ENCODE results near the gene SLC39A2. TPM values are rescaled to one million over a fixed set of nuclear protein-coding genes. Genes with fewer than 3 reads are reported as not detected.
"Not testable (repeated sequence)": the region's sequence is repeated elsewhere in the genome, so short reads cannot be mapped to it uniquely, and the experiment has no call there.

The SLC39A2 gene
- polyA plus RNA-seq, 3 donors: not detected

DNA sequence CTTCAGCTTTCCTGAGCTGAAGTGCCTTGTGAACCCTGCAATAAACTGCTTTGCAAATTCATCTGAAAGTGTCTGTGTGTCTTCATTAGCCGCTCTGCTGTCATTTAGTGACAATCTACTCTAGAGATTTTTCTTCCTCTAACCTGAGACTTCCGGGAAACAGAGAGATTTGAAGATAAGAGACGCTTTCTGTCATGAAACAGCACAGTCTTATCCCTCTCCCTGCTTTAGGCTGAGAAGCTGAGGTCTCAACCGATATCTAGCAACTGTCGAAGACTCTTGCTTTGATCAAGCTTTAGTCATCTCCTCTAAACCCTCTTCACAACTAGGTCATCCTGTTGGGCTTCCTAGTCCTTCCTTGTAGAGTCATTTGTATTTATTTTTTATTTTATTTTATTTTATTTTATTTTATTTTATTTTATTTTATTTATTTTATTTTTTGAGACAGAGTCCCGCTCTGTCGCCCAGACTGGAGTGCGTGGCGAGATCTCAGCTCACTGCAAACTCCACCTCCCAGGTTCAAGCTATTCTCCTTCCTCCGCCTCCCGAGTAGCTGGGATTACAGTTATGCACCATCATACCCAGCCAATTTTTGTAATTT lies 42.6 kb upstream of the SLC39A2 start:
- H3K27me3 Mint-ChIP-seq (ENCODE audit: low read depth in 3 of 3): peaks cover 0 to 2% (median 0%) of the 10 kb centered on the region in 3 donors

GRCh38 chr14:20958946-20959345 lies 40.1 kb upstream of the SLC39A2 start:
- Mint-ChIP-seq H3K27ac (peak overlapping the region in 3 of 7 donors; percentile 15 to 69 (median 66)), H3K4me1 (peaks cover 55% of the 10 kb centered on the region), H3K9me3 (peaks cover 4 to 18% (median 14%) of the 10 kb centered on the region in 7 donors)
- H4K20me1 ChIP-seq (ENCODE audit: insufficient read depth, low read length); H3K27me3 Mint-ChIP-seq (ENCODE audit: low read depth in 3 of 3); H3K4me3 ChIP-seq (replicated peaks in 1 of 3; ENCODE audit: low read depth in 2 of 3, low read length in 3 of 3); H3K4me2 ChIP-seq (replicated peaks; ENCODE audit: extremely low read depth, low read length, poor library complexity, severe bottlenecking); H3K4me3 Mint-ChIP-seq; intact Hi-C loops (cut with micrococcal nuclease); DNase-seq; H2AFZ ChIP-seq (ENCODE audit: insufficient read depth, low read depth, low read length, poor library complexity, severe bottlenecking); H3K36me3 ChIP-seq (replicated peaks in 1 of 2; ENCODE audit: control insufficient read depth in 1 of 2, insufficient read depth in 2 of 2, low read length in 2 of 2); H3K36me3 Mint-ChIP-seq; H3K79me2 ChIP-seq (ENCODE audit: insufficient read depth, low read length); H3K9ac ChIP-seq (ENCODE audit: insufficient read depth, low read length, poor library complexity, severe bottlenecking); H3K27me3 ChIP-seq (ENCODE audit: control insufficient read depth in 2 of 2, insufficient read depth in 2 of 2, low read length in 2 of 2): not testable (repeated sequence)
- Histone ChIP-seq H3K4me1 (ENCODE audit: control insufficient read depth in 1 of 2, insufficient read depth in 2 of 2, low read length in 2 of 2) (peaks cover 32 to 44% of the 10 kb centered on the region in 2 donors), H3K9me3 (replicated peaks in 1 of 2; ENCODE audit: control insufficient read depth in 1 of 2, insufficient read depth in 1 of 2, low read length in 2 of 2) (peaks cover 11 to 13% of the 10 kb centered on the region in 2 donors), H3K27ac (ENCODE audit: low read depth in 1 of 2, low read length in 2 of 2) (peak overlapping the region in 1 of 2 donors; percentile 3)

More for the DNA sequence above, 42.6 kb upstream of the SLC39A2 start:
- Histone ChIP-seq H3K4me1 (ENCODE audit: control insufficient read depth in 1 of 2, insufficient read depth in 2 of 2, low read length in 2 of 2) (peaks cover 45 to 61% of the 10 kb centered on the region in 2 donors), H3K4me3 (replicated peaks in 1 of 3; ENCODE audit: low read depth in 2 of 3, low read length in 3 of 3) (peak overlapping the region in 1 of 3 experiments; percentile 71), H2AFZ (ENCODE audit: insufficient read depth, low read depth, low read length, poor library complexity, severe bottlenecking) (peak overlapping the region; percentile 0), H4K20me1 (ENCODE audit: insufficient read depth, low read length) (no peaks in the 10 kb centered on the region), H3K9ac (ENCODE audit: insufficient read depth, low read length, poor library complexity, severe bottlenecking) (no peak overlapping the region), H3K4me2 (replicated peaks; ENCODE audit: extremely low read depth, low read length, poor library complexity, severe bottlenecking) (no peak overlapping the region), H3K27ac (ENCODE audit: low read depth in 1 of 2, low read length in 2 of 2) (peak overlapping the region in 1 of 2 donors; percentile 85), H3K79me2 (ENCODE audit: insufficient read depth, low read length) (peaks cover 7% of the 10 kb centered on the region), H3K9me3 (replicated peaks in 1 of 2; ENCODE audit: control insufficient read depth in 1 of 2, insufficient read depth in 1 of 2, low read length in 2 of 2) (peaks cover 11 to 13% of the 10 kb centered on the region in 2 donors), H3K36me3 (replicated peaks in 1 of 2; ENCODE audit: control insufficient read depth in 1 of 2, insufficient read depth in 2 of 2, low read length in 2 of 2) (no peaks in the 10 kb centered on the region), H3K27me3 (ENCODE audit: control insufficient read depth in 2 of 2, insufficient read depth in 2 of 2, low read length in 2 of 2) (no peaks in the 10 kb centered on the region)
- H3K4me1 Mint-ChIP-seq: peaks cover 63% of the 10 kb centered on the region
- intact Hi-C loops (cut with micrococcal nuclease): no loop called here
- peaks cover 4 to 18% (median 14%) of the 10 kb centered on the region in 7 donors for H3K9me3 Mint-ChIP-seq
- peaks cover 4 to 5% of the 10 kb centered on the region in 2 donors for H3K36me3 Mint-ChIP-seq
- DNase-seq: no peak
- peak overlapping the region; percentile 86 to 97 (median 94) for H3K27ac Mint-ChIP-seq
- H3K4me3 Mint-ChIP-seq: peak overlapping the region in 1 of 2 donors; percentile 91
- WGBS (ENCODE audit: insufficient coverage): 100% methylated on average over 1 of the region's 11 CpGs
- TF ChIP-seq, protein P1, sequence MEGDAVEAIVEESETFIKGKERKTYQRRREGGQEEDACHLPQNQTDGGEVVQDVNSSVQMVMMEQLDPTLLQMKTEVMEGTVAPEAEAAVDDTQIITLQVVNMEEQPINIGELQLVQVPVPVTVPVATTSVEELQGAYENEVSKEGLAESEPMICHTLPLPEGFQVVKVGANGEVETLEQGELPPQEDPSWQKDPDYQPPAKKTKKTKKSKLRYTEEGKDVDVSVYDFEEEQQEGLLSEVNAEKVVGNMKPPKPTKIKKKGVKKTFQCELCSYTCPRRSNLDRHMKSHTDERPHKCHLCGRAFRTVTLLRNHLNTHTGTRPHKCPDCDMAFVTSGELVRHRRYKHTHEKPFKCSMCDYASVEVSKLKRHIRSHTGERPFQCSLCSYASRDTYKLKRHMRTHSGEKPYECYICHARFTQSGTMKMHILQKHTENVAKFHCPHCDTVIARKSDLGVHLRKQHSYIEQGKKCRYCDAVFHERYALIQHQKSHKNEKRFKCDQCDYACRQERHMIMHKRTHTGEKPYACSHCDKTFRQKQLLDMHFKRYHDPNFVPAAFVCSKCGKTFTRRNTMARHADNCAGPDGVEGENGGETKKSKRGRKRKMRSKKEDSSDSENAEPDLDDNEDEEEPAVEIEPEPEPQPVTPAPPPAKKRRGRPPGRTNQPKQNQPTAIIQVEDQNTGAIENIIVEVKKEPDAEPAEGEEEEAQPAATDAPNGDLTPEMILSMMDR (IDR thresholded peaks at IDR 0.05): no peak
